GM18873 (cell line): ENCODE results near the gene CDH11.

Experiments used
- ATAC-seq: cut with Tn5 transposase; IDR thresholded peaks from one replicate; pipeline ENCODE4 v1.9.1; 2021; ENCODE audit warnings: mild to moderate bottlenecking, moderate library complexity, moderate number of reproducible peaks; ENCODE audit not compliant: unreplicated experiment, low FRiP score

Gene CDH11

GRCh38 chr16:65121870-65122723 lies at the start of gene CDH11:
Gene CDH11 (minus strand): TSS chr16:65122063. CDS start chr16:65004869, 117,194 bp downstream.
- ATAC-seq: no peak

GRCh38 chr16:65154321-65154720 lies 32.5 kb upstream of the CDH11 start:
- ATAC-seq: no peak

- no peak for ATAC-seq
Observed at GRCh38 chr16:65153365-65154105, 31.7 kb upstream of the CDH11 start.

- ATAC-seq: no peak
Observed at GRCh38 chr16:65148804-65149203, 26.9 kb upstream of the CDH11 start.

- no peak for ATAC-seq
Observed at GRCh38 chr16:65142276-65142675, 20.4 kb upstream of the CDH11 start.

GRCh38 chr16:65136681-65137080 lies 14.8 kb upstream of the CDH11 start:
- ATAC-seq: no peak

- no peak for ATAC-seq
Observed at GRCh38 chr16:65126845-65127624, 5.2 kb upstream of the CDH11 start.

GRCh38 chr16:65125871-65126270 lies 4.0 kb upstream of the CDH11 start:
- no peak for ATAC-seq

- no peak for ATAC-seq
Observed at GRCh38 chr16:65125322-65125721, 3.5 kb upstream of the CDH11 start.

GRCh38 chr16:65124596-65124995 lies 2.7 kb upstream of the CDH11 start:
- ATAC-seq: no peak

- ATAC-seq: no peak
Observed at GRCh38 chr16:65124212-65124548, 2.3 kb upstream of the CDH11 start.

GRCh38 chr16:65123396-65124211 lies 1.7 kb upstream of the CDH11 start:
- no peak for ATAC-seq

- no peak for ATAC-seq
Observed at GRCh38 chr16:65122724-65123395, 997 bp upstream of the CDH11 start.

GRCh38 chr16:65120831-65121721 lies 787 bp downstream of the CDH11 start:
- ATAC-seq: no peak

GRCh38 chr16:65120461-65120830 lies 1.4 kb downstream of the CDH11 start:
- ATAC-seq: no peak

GRCh38 chr16:65119901-65120401 lies 1.9 kb downstream of the CDH11 start:
- no peak for ATAC-seq

GRCh38 chr16:65119435-65119834 lies 2.4 kb downstream of the CDH11 start:
- ATAC-seq: no peak

GRCh38 chr16:65118871-65119270 lies 3.0 kb downstream of the CDH11 start:
- no peak for ATAC-seq
